Ascending aorta (tissue), 2 donors: ENCODE measurements around the gene ANKRD6. TPM values are rescaled to one million over a fixed set of nuclear protein-coding genes. Genes with fewer than 3 reads are reported as not detected.

Experiments
- DNase-seq, 2 donors: peaks; one replicate each; pipeline ENCODE4 v3.0.0-alpha.2; 2019; ENCODE audit warnings: low spot score in 2 of 2
- H3K27ac ChIP-seq, 2 donors: fragments of 200-600 bp; sonication (generic); one replicate each; pipeline ENCODE4 v1.5.1; 2016 to 2017; ENCODE audit warnings: mild to moderate bottlenecking in 1 of 2
- H3K27me3 ChIP-seq: fragments of 200-600 bp; sonication (generic); one replicate; pipeline ENCODE4 v1.5.1; 2017
- H3K36me3 ChIP-seq, 2 donors: fragments of 200-600 bp; sonication (generic); one replicate each; pipeline ENCODE4 v1.5.1; 2016
- H3K4me1 ChIP-seq, 2 donors: fragments of 200-600 bp; sonication (generic); one replicate each; pipeline ENCODE4 v1.5.1; 2016 to 2017; ENCODE audit warnings: mild to moderate bottlenecking in 1 of 2
- H3K4me3 ChIP-seq, 2 donors: fragments of 200-600 bp; sonication (generic); one replicate each; pipeline ENCODE4 v1.5.1; 2016 to 2017; ENCODE audit warnings: mild to moderate bottlenecking in 1 of 2
- H3K9me3 ChIP-seq, 2 donors: fragments of 200-600 bp; sonication (generic); one replicate each; pipeline ENCODE4 v1.5.1; 2016
- CTCF ChIP-seq, 3 experiments: fragments of 200-600 bp in 2 of 3; fragments of 450-650 bp in 1 of 3; sonication (generic) in 2 of 3; IDR thresholded peaks; one replicate each; pipeline ENCODE4 v1.5.1; 2016 to 2019; ENCODE audit warnings: antibody characterized with exemption in 3 of 3, mild to moderate bottlenecking in 1 of 3, moderate library complexity in 1 of 3
- intact Hi-C: fragments of 100-400 bp; cut with DNase I; formaldehyde crosslinking; loops from one replicate; pipeline ENCODE4 v1.15.1; 2023
- total RNA-seq: library from RNA; depleted of rRNA; stranded (reverse); fragments of >200 nt; gene quantifications from one replicate; pipeline ENCODE4 v1.1.0, GENCODE V29; 2016

Gene ANKRD6
- total RNA-seq, 1 donor from 2014 or later = 32.2 TPM

- Histone ChIP-seq H3K27ac (no peak overlapping the region), H3K9me3 (no peaks in the 10 kb centered on the region), H3K4me3 (no peak overlapping the region), H3K4me1 (no peaks in the 10 kb centered on the region), H3K36me3 (no peaks in the 10 kb centered on the region), H3K27me3 (no peaks in the 10 kb centered on the region)
- TF ChIP-seq CTCF (IDR thresholded peaks at IDR 0.05) = no peak
- intact Hi-C loops = no loop called here
- no peak for DNase-seq
These were observed 32.0 kb upstream of the ANKRD6 start for GRCh38 chr6:89400912-89401399.

- Histone ChIP-seq H3K4me1 (no peaks in the 10 kb centered on the region), H3K27me3 (no peaks in the 10 kb centered on the region), H3K27ac (no peak overlapping the region), H3K9me3 (no peaks in the 10 kb centered on the region), H3K4me3 (no peak overlapping the region), H3K36me3 (no peaks in the 10 kb centered on the region)
- no peak for DNase-seq
- intact Hi-C loops = no loop called here
- TF ChIP-seq CTCF (IDR thresholded peaks at IDR 0.05) = no peak
These were observed 30.2 kb upstream of the ANKRD6 start for GRCh38 chr6:89402776-89403175.

GRCh38 chr6:89404512-89404911, 28.4 kb upstream of the ANKRD6 start:
- DNase-seq = no peak
- no peaks in the 10 kb centered on the region for H3K9me3 ChIP-seq
- H3K36me3 ChIP-seq = no peaks in the 10 kb centered on the region
- no peak overlapping the region for H3K4me3 ChIP-seq
- no peaks in the 10 kb centered on the region for H3K27me3 ChIP-seq
- TF ChIP-seq CTCF (IDR thresholded peaks at IDR 0.05) = no peak
- no peaks in the 10 kb centered on the region for H3K4me1 ChIP-seq
- H3K27ac ChIP-seq = no peak overlapping the region
- intact Hi-C loops = no loop called here

- Histone ChIP-seq H3K9me3 (no peaks in the 10 kb centered on the region), H3K4me3 (no peak overlapping the region), H3K4me1 (no peaks in the 10 kb centered on the region), H3K27me3 (no peaks in the 10 kb centered on the region), H3K36me3 (no peaks in the 10 kb centered on the region), H3K27ac (no peak overlapping the region)
- no peak for TF ChIP-seq CTCF (IDR thresholded peaks at IDR 0.05)
- intact Hi-C loops = no loop called here
- no peak for DNase-seq
These were observed 26.8 kb upstream of the ANKRD6 start for GRCh38 chr6:89406141-89406540.

- DNase-seq = no peak
- Histone ChIP-seq H3K27me3 (no peaks in the 10 kb centered on the region), H3K4me1 (no peaks in the 10 kb centered on the region), H3K4me3 (no peak overlapping the region), H3K27ac (peak overlapping the region in 1 of 2 donors; percentile 0), H3K9me3 (no peaks in the 10 kb centered on the region), H3K36me3 (no peaks in the 10 kb centered on the region)
- intact Hi-C loops = loop anchor here (2.0 kb wide), 1 partner anchor 37 kb away; no protein-coding TSS in a partner anchor
- no peak for TF ChIP-seq CTCF (IDR thresholded peaks at IDR 0.05)
These were observed 23.4 kb upstream of the ANKRD6 start for GRCh38 chr6:89409461-89410035.
